HG02970 (cell line): ENCODE results near the gene PRCD.

Experiments
- ATAC-seq: cut with Tn5 transposase; IDR thresholded peaks from one replicate; pipeline ENCODE4 v1.9.1; 2021; ENCODE audit warnings: mild to moderate bottlenecking, moderate library complexity, moderate number of reproducible peaks; ENCODE audit not compliant: unreplicated experiment, low FRiP score

PRCD gene

DNA sequence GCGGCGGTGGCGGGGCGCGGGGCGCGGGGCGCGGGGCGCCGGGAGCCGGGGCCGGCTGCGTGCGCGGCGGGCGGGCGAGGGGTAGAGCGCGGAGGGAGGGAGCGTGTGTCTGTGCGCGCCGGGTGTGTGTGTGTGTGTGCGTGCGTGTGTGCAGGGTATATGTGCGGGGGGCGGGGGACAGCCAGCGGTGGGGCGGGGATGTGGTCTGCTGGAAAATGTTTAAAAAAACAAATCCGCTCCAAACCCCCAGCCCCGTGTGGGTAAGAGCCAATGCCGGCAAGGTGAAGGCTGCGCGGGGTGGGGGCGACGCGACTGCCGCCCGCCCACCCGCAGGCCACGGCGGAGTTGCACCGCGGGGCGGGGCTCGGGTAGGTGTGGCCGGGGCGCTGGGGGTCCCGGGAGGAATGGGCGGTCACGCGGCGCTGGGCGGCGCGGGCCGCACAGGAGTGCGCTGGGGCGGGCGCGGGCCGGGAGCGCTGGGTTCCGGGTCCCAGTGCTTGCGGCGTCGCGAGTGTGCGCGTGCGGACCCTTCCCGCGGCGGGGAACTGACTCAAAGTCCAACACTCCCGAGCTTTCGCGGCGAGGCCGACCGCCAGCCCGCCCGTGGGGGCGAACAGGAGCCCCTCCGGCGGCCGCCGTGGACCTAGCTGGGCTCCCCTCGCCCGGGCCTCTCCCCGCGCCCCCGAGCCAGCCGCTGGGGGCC lies 2.1 kb upstream of the PRCD start, which contains the start of gene CYGB:
TSS of gene CYGB (minus strand) at position 132 of the 703 bp plus-strand sequence. CDS start 167 bp downstream, outside the sequence.
- no peak for ATAC-seq

DNA sequence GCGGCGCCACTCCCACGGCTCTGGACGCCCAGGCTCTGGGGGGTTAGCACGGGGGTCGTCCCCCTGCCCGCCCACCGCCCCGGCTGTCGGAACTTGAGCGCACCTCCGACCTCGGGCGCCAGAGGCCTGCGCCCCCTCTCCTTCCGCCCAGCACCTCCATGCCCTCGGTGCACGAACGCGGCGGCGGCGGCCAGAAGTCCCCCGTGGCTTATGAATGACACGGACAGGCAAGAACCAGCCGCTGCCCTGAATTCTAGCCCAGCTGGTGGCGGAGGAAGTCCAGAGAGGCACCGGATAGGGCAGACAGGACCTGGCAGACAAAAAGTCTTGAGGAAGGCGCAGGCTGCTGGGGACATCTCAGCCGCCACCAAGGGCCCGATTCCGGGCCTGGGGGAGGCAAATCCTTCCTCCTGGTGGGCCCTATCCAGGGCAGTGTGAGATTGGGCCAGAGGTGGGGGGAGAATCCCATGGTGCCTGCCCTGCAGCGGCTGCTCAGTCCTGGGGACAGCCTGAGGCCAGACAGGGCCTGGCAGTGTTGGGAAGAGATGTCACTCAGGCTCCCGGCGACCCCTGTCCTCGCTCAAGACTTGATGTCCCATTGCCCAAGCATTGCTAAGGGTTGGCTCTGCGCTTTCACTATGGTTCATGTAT lies 1.4 kb upstream of the PRCD start:
- no peak for ATAC-seq

DNA sequence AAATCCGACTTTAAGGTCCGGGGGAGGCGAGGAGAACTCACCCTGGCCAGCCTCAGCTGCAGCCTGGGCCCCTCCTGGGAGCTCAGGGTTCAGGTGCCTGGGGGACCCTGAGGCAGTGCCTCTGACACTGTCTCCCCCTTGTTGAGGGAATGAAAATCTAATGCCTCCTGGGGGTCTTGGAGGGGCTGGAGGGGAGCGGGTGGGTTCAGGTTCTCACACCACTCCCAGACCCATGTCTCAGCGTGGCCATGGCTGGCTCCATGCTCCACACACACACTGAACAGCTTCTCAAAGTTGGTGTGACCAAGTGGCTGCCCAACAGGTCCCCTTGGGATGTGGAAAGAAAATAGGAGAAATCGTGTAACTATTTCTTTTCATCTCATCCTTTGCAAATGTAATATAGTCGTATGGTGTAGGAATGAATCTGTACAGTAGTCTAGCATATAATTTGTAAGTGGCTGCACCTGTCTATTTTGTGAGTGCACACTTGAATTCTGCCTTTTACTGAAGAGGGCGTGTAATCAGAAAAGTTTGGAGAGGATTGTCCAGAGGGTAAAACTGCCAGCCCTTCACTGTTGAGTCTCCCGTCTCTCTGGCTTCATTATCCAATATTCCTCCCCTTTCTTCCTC lies 788 bp upstream of the PRCD start:
- ATAC-seq: no peak

DNA sequence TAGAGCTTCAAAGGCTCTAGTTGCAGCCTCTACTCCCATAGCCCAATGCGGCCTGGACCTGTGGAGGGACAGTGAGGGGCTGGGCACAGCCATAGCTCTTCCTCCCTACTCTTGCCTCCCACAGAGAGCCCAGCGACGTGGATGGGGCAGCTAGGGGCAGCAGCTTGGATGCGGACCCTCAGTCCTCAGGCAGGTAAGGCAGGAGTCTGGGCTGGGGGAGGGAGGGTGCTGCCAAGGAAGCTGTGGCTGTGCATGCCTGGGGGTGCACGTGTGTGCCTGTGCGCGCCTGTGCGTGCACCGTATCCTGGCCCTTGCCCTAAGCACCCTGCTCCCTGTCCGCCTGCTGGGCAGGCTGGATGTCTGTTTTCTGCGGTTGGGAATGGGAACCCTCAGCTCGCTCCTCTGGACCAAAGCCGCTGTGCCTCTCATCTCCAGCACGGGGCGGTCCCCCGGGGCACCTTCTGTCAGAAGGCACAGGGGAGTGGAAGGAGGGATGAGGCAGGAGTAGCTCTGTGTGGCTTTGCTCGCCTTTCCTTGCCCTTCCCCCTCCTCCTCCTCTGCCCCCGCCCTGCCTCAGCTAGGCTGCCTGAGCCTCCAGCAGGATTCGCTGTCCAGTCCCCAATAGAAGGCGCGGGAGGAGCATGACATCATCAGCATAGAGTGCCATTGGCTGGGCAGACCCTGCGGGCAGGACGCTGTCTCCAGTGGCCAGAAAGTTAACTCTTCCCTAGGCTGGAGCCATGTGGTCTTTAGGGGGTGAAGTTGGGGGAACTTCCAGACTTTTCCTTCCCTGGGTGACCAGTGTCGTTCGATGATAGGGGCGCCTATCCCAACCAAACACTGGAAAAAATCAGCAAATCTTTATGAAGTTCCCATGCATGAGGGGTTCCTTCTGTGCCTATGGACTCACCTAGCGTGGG lies 797 bp downstream of the PRCD start:
- ATAC-seq: no peak

DNA sequence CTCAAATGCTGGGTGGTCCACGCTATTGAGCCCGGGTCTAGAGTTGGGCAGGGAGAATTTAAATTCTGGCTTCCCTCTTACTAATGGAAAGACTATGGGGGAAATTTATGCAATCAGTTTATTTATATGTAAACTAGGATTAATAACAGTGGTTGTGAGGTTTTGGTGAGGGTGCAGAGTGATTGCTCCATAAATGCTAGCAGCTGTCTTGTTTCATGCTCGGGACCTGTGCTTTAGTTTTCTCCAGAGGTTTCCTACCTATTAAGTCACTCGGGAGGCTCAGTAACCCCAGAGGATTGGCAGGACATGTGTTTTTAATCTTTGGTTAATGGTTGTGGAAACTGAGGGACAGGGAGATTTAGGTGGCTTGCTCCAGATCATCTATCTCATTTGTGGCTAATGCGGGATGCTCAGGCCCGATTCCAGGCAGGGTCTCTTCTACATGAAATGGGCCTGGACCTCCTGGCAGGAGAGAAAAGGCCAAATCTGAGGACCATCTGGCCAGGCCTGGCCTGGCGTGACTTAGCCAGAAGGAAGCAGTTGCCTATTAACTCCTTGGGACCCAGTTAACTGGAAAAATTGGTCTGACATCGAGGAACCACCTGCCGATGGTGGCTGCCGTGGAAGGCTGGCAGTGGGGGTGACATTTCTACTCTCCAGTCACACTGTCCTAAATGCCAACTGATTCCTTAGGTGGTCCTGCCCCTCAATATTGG lies 2.1 kb downstream of the PRCD start:
- ATAC-seq: no peak

DNA sequence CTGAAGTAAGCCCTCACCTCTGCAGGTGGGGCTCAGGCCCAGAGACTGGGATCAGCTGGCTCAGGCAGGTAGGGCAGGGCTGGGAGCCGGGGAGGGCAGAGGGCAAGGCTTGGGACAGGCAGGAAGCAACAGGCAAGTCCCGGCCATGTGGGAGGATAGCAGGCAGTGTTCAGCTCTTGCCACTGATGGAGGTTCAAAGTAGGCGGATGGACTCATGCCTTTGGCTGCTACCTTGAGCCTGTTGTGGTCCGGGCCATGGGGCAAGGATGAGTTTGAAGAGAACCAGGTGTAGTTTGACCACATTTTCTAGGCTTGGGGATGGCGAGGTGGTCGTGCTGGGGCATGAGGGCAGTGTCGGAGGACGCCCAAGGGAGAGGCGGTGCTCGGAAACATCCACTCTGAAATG lies 2.7 kb downstream of the PRCD start:
- ATAC-seq: no peak

DNA sequence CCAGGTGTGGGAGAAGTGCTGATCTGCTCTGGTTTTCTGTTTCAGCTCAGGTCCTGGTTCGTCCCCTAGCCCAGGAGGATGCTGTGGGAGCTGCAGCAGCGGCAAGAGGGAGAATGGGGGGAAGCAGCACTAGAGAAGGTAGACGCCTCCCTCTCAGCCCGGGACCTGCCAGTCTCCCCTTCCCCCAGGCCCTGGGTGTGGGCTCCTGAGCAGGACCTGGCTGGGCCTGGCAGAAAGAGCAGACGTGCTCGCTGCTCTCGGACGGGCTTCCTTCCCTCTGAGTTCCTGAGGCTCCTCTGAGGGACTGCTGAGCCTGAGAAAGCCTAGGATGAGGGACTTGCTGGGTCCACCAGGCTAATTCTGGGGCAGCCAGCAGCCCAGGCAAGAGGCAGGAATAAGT lies 3.1 kb downstream of the PRCD start:
- ATAC-seq: no peak

DNA sequence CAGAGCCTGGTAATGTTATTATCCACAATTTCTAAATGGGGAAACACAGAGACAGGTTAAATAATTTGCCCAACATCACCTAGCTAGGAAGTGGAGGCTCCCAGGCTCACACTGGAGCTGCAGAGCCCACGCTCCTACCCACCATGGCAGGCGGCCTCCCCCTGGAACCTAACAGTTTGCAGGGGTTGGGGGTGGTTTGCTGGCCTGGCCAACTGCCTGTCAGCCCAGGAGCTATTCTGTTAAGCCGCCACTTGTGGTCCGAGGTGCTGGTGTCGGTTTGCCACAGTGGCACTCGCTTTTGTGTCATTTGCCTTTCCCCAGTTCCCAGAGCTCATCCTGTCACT lies 3.6 kb downstream of the PRCD start:
- ATAC-seq: no peak

DNA sequence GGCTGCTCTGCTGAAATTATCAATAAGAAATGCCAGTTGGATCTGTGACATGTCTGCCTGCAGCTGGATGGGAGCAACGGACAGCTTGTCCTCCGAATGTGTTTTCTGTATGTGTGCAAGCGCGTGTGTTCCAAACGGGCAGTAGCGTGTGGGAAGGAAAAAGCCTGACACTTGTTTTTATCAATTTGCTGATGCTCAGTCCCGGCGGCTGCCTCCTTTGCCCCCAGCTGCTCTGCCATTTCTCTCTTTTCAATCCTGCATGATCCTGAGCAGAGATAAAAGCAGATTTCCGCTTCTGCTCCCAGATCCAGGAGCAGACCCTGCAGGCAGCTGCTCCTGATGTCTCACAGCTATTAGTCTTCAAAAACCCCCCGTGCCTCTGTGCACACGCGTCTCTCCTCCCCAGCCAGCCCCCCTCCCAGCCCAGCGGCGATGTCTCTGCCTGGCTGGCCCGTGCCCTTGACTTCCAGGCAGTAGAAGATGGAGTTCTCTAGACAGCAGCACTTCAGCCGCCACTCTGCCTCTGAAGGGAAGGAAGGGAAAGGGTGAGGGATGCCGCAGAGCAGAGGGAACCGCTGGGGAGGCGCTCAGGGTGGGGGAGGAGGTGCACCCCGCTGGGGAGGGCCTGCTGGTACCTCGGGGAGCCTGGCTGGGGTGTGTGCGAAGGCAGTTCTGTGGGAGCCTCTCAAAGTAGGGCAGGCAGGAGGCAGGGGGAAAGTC lies 4.1 kb downstream of the PRCD start:
- no peak for ATAC-seq

DNA sequence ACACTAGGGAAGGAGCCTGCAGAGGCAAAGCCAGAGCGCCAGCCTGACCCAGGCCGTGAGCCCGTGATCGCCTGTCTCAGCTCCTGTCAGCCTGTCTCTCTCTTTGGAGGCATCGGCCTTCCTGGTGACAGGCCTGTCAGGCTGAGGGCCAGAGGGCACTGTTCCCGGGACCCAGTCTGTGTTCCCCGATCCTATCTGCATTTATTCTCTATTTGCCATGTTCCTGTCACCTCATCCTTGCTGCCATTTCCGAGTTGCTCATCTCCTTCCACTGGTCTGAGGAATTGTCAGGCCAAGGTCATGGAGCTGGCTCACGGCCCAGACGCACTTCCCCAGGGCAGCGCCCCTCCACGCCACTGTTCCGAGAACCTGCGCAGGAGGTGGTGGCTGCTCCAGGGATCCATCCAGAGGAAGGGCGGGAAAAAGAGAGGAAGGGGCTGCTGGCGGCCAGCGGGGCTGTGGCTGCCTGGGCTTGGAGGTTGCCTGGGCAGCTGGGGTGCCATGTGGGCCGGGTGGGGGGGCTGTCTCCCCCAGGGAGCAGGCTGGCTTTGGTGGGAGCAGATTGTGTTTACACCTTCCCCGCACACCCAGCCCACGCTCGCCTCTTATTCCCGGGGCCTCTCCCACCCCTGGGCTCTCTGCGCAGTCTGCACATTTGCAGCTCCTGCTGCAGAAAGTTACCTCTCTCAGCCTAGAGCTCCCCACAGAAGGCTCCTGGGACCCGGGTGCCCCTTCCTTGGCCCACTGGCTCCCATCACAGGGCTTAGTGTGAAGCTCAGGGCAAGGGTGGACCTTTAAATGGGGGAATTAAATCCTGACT lies 4.9 kb downstream of the PRCD start:
- ATAC-seq: no peak

DNA sequence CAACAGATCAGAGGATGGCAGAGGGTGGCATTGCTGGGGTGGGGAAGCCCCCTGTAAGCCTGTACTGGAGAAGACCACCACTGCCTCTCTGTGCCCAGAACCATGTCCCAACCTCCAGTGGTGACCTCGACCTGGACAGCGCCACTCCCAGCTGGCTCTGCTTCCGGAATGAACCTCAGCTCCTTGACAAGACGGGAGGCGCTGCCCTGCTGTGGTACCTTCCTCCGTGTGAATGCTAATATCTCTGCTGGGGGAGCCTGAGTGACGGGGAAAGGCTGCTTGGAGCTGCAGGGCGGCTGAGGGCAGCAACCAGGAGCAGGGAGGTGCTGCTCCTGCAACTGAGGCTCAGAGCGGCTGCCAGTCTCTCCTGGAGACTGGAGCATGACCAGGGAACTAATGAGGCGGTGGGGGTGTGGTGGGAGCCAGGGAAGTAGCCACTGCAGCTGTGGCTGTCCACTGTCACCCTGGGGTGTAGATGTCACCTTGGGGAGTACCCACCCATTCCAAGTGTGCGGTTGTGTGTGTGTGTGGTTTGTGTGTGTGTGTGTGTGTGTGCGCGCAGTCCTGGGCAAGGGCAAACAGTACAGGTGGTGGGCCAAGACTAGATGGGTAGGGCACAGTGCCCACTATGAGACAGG lies 6.2 kb downstream of the PRCD start:
- ATAC-seq: no peak

DNA sequence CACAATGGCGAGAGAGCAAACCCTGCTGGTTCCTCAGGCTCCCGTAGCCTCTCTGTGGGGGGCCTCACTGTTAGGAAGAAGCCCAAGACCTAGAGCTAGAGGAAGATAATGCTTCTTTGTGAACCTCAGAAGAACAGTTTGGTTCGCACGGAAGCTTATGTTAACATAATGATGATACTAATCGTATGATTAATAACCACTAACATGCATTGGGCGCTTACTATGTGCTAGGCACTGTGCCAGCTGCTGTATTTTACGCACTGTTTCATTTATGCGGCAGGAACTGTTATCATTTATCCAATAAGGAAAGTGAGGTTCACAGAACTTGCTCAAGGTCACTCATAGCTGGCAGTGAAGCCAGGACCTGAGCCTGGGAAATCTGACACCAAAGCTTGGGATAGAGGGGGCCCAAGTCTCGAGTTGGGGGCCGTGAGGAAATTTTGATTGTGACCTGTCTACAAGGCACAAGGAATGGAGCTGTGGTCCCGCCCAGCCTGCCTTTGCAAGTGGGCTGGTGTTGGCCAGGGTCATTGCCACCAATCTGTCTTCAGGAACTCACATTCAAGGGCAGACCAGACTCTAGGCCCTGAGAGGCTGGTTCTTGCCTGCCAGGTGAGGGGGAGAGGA lies 6.8 kb downstream of the PRCD start:
- no peak for ATAC-seq

DNA sequence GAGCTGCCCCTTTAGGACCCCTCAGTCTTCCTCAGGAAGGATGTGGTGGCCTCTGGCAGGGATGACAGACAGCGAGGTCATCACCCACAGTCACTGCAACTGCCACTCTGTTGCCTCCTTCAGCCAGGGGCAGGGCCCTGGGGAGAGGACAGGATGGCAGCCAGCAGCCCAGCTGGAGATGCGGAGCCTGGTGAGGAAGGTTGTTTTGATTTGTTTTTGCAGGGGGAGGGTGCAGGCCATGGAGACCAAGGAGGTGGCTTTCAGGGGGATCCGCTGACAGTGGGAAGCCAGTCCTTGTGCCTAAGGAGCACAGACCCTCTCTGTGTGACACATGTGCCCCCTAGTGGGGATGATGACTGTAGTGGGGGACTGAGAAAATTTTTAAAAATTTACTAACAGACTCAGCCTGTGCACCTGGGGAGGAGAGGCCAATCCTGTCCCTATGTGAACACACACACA lies 7.4 kb downstream of the PRCD start:
- ATAC-seq: no peak

DNA sequence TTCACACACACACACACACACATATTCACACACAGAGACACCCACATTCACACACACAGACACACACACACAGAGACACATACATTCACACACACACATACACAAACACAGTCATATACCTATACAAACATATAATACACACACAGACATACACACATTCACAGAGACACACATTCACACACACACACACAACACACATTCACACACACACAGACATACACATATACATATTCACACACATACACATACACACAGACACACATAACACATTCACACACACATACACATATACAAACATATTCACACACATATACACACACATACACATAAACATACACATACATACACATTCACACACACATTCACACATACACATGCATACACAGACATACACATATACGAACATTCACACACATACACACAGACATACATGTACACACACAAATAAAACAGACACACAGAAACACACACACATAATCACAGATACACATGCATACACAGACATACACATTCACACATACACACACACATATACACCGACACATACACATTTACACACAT lies 7.9 kb downstream of the PRCD start:
- ATAC-seq: no peak

DNA sequence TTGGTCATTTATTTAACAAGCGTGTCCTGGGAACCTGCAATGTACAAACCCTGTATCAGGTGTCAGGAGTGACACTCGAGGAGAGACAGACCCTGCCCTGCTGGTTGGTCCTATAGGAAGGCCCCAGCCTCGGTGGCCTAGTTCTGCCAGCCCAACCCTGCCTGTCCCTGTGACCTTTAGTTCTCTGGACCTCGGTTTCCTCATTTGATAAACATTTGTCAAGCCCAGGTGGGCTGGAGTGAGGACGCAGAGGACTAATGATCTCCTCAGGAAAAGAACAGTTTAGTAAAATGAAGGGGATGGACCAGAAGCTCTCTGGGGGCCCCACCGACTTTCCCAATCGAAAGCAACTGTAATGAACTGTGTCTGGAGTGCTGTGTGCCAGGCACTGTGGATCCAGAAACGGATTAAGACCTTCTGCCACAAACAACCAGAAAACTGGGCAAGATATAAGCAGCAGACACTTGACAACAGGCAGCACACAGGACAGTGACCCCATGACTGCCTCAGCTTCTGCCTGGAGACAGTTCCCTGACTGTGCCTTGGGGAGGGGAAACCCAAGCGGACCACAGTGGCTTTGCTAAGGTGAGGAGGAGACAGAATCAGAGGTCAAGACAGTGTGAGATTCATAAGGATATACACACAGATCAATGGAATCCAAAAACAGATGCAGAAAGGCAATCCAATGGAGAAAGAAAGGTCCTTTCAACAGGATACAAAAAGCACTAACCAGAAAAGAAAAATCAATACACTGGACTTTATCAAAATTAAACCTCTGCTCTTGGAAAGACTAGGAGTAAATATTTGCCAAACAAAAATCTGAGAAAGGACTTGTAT lies 8.8 kb downstream of the PRCD start:
- ATAC-seq: no peak

DNA sequence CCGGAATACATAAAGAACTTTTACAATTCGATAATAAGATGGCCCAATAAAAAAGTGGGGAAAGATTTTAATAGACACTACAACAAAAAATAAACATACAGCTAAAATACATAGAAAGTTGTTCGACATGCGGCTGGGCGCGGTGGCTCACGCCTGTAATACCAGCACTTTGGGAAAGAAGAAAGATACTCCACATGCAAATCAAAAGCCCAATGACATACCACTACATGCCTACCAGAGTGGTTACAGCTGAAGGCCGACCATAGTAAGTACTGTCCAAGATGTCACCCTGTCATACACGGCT lies 9.3 kb downstream of the PRCD start:
- no peak for ATAC-seq

DNA sequence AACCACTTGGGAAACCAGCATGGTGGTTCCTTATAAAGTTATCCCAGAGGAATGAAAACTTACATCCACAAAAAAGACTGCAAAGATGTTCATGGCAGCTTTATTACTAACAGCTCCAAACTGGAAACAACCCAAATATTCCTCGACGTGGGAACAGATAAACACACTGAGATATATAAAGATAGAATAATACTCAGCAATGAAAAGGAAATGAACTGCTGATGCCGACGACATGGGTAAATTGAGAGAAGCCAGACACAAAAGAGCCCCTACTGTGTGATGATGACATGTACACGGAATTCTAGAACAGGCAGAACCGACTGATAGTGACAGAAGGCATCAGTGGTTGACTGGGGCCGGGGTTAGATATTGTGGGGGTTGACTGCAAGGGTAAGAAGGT lies 9.7 kb downstream of the PRCD start:
- no peak for ATAC-seq
